LNCAP (cell line): Measurements from ENCODE around the gene C1QTNF3.

Source experiments
- CTCF ChIP-seq: fragments of 450-650 bp; IDR thresholded peaks from 2 replicates; pipeline ENCODE4 v1.5.1; 2017; ENCODE audit warnings: mild to moderate bottlenecking

C1QTNF3 gene

GRCh38 chr5:33968211-33969005 lies 74.6 kb downstream of the C1QTNF3 start:
- TF ChIP-seq CTCF, result no peak
